NCI-H2196 (cell line): ENCODE measurements around the gene C11orf68.

ENCODE experiments used
- DNase-seq: peaks from one replicate; lab custom pipeline; 2025; ENCODE audit not compliant: unreplicated experiment; lab: John Stamatoyannopoulos, UW

Gene C11orf68

DNA sequence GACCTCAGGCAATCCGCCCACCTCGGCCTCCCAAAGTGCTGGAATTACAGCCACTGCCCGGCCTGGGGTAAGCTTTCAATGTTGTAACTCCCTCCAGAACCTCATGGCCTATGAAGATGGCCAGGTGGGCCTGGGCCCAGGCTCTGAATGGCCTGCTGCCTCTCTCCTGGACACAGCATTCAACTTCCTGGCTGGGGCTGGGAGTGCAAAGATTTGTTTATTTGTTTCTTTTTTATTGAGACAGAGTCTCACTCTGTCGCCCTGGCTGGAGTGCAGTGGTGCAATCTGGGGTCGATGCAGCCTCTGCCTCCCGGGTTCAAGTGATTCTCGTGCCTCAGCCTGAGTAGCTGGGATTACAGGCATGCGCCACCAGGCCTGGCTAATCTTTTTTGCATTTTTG is 25.9 kb upstream of the C11orf68 start:
- no peak for DNase-seq

- DNase-seq: no peak
These were observed 25.3 kb upstream of the C11orf68 start for GRCh38 chr11:65944191-65944590.

- DNase-seq: no peak
These were observed 23.7 kb upstream of the C11orf68 start for GRCh38 chr11:65942531-65942930.

DNA sequence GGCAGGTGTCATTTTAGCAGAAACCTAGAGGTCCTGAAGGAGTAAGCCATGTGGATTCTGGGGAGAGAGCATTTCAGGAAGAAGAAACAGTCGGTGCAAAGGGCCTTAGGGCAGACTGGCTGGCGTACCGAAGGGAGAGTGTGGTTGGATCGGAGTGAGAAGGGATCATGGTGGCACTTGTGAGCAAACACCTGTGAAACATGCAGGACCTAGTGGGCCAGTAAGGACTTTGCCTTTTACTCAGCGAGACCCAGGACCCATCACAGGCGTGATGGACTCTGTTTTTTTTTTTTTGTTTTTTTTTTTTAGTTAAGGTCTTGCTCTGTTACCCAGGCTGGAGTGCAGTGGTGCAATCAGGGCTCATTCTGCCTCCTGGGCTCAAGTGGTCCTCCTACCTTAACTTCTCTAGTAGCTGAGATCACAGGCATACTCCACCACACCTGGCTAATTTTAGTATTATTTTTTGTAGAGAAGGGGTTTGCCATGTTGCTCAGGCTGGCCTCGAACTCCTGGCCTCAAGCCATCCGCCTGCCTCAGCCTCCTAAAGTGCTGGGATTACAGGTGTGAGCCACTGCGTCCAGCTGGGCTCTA is 23.0 kb upstream of the C11orf68 start:
- no peak for DNase-seq

GRCh38 chr11:65937766-65938165 is 18.9 kb upstream of the C11orf68 start:
- DNase-seq: no peak

DNA sequence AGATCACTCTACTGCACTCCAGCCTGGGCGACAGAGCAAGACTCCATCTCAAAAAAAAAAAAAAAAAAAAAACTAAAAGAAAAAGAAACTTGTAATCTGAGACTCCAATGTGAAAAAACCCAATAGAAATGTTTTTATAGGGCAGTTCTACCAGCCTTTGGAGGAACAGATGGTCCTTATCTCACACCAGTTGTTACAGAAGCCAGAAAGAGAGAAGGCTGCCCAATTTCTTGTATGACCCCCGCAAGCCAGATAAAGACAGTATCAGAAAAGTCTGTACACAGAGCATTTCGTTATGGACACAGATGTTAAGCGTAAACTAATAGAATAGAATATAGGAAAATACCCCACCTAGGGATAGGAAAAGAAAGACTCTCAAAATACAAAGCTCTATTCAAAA is 15.2 kb upstream of the C11orf68 start:
- no peak for DNase-seq

DNA sequence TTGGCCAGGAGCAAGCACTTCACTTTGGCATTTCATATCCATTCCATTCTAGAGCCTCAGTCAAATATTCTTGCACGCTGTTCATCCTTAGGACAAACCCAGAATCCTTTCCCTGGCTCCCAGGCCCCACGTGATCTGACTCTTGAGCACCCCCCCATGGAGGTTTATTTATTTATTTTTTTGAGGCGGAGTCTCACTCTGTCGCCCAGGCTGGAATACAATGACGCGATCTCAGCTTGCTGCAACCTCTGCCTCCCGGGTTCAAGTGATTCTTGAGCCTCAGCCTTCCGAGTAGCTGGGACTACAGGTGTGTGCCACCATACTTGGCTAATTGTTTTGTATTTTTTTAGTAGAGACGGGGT is 13.7 kb upstream of the C11orf68 start:
- DNase-seq: no peak

DNA sequence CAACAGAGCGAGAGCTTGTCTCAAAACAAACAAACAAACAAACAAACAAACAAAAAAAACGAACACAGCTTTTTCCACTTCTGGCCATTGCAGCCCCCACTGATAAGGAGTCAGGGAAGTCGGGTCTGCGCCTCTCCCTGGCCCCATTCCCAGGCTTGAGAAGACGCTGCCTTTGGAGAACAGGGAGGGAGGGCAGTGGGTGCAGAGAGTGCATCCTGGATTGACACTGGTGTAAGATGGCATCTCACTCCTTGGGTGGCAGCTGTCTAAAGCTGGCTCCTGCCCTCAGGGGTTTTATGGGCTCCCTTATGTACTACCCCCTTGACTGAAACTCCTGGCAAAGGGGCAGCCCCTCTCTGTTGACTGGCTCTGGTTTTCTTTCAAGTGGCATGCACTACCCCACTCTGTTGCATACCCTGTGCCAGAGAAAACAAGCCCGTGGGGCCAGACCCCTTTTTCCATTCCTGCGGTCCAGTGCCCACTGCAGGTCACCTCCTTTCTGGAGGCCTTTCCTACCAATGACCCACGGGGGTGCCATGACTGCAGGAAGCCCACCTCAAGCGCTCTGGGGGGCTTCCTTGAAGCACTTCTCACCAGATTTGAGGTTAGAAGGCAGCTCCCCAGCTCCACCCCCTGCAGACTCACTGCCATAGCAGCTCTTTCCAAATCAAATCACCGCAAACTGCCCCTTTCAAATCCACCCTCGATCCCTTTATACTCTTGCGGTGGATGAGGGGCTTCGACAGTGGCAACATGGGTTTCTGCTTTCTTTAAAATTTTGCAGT is 13.1 kb upstream of the C11orf68 start:
- DNase-seq: no peak

DNA sequence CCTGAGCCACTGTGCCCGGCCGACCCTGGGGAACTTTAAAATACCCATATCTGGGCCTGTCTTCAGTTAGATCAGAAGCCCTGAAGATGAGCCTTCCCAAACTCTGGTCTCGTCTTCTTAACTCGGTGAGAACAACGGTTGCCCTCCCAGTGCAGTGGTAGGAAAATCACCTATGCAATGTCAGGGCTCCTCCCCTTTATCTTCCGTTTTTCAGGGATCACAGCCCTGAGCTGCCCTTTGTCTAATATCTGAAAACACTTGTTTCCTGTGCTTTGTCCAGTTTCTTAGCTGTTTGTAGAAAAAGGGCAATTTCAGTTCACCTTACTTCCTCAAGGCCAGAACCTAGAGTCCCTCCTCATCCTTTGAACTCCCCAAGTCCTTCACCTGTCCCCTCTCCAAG is 9.8 kb upstream of the C11orf68 start:
- no peak for DNase-seq

GRCh38 chr11:65927904-65928397 is 9.1 kb upstream of the C11orf68 start:
- DNase-seq: no peak

GRCh38 chr11:65925397-65925796 is 6.5 kb upstream of the C11orf68 start:
- no peak for DNase-seq

DNA sequence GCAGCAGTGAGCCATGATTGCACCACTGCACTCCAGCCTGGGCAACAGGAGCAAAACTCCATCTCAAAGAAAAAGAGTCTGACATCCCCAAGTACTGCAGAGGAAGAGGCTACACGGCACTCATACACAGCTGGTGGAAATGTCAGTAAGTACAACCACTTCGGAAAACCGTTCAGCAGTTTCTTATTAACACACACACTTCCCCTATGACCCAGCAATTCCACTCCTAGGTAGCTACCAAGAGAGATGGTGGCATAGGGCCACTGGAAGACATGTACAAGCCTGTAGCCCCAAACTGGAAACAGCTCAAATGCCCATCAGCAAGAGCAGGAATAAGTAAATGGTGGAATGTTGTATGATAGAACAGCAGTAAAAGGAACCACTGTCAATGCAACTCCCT is 3.7 kb upstream of the C11orf68 start:
- no peak for DNase-seq

- DNase-seq: no peak
These were observed 3.0 kb upstream of the C11orf68 start for GRCh38 chr11:65921876-65922275.

- DNase-seq: no peak
These were observed 2.2 kb upstream of the C11orf68 start for GRCh38 chr11:65921033-65921555.

GRCh38 chr11:65920372-65920802 is 1.5 kb upstream of the C11orf68 start:
- no peak for DNase-seq

- peak; percentile 22 for DNase-seq
These were observed 910 bp upstream of the C11orf68 start for GRCh38 chr11:65919573-65920371.

- peak; percentile 98 for DNase-seq
These were observed 295 bp upstream of the C11orf68 start, which contains the start of gene DRAP1 for GRCh38 chr11:65919141-65919572. TSS of gene DRAP1 (plus strand) at chr11:65919426. CDS start at chr11:65919502, 76 bp downstream.

GRCh38 chr11:65917434-65918210 is 1.2 kb downstream of the C11orf68 start:
- no peak for DNase-seq

DNA sequence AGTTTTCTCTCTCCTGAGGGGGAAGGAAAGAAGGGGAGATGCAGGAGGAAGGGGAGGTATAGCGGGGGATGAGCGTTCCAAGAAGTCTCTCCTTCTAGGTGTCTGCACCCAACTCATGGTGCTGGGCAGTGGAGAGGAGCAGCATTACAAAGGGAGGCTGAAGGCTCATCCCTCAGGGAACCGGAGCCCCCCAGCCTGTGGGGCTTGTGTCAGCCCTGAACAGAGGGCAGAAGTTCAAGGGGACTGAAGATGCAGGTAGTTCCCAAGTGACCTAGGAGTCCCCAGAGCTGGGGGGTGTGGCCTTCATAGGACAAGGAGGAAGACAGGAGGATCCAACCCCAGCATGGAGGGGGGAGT is 1.8 kb downstream of the C11orf68 start:
- no peak for DNase-seq

DNA sequence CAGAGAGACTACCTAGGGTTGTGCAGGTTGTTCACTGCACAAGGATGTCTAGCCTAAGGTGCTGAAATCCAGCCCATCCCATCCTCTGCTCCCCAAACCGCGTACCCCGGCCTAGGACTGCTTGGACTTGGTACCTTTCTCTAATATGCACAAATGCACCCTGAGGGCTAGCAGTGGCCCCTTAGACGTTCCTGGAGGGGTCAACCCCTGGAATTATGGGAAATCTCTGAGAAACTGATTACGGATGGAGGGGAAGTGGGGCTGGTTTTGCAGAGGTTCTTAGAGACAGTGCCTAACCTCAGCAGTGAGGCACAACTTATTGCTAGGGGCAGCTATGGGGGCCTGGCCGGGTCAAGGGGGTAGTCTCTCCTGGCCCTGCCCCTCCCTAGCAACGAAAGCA is 2.5 kb downstream of the C11orf68 start:
- DNase-seq: no peak

- DNase-seq: no peak
These were observed 3.0 kb downstream of the C11orf68 start for GRCh38 chr11:65915821-65916251.
